SW 1271 (cell line): Measurements from ENCODE around the gene ROR1.
"Not testable (repeated sequence)": the region's sequence is repeated elsewhere in the genome, so short reads cannot be mapped to it uniquely, and the experiment has no call there.

ENCODE experiments used
- DNase-seq, 2 experiments: peaks; one replicate each; lab custom pipeline; 2025; lab: John Stamatoyannopoulos, UW

The ROR1 gene

GRCh38 chr1:63793741-63794240 lies 20.0 kb downstream of the ROR1 start:
- no peak for DNase-seq

- DNase-seq, result no peak
Observed at GRCh38 chr1:63794354-63794753, 20.5 kb downstream of the ROR1 start.

DNA sequence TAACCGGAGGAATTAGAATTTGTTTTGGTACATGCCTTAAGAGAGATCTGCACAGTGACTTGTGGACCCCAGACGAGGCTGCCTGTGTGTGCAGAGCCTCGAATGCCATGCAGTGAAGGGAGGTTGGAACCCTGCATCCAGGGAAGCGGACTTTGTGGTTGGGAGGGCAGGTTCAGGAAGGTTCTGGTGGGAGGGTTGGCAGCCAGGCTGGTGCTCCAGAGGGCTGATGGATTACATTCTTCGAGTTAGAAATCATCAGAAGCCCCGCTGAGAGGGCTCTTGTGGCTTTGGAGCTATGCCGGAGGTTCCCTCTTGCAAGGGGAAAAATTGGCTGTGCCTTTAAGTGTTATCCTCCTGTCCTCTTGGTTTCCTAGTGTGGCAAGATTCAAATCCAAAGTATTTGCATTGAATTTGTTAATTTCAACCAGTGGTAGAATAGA lies 21.1 kb downstream of the ROR1 start:
- DNase-seq, result no peak

- DNase-seq, result no peak
Observed at GRCh38 chr1:63795455-63795854, 21.6 kb downstream of the ROR1 start.

DNA sequence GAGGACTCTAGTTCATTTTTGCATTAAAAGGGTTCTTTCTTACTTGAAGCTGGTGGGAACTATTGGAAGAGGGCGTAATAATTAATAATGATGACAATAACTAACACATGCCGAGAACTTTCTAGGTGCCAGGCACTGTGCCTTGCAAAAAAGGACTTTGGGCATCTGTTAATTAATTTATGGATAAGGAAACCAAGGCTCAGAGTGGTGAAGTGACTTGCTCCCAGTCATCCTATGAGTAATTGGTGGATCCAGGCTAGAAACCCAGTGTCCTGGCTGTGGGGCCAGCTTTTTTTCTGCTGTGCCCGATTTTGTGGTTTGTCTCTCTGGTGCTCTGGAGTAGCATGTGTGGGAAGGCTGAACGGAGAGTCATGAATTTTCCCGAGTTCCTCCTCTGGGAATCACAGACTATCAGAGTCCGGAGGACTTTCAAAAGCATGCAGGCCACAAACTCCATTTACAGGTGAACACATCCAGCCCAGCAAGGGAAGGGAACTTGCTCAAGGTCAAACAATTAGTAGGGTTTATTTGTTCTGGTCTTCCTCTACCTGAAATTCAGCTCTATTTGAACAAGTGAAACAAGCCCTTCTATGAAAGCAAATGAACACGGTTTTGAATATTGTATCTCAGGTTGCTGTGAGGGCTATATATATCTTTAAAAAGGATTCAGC lies 23.4 kb downstream of the ROR1 start:
- no peak for DNase-seq

DNA sequence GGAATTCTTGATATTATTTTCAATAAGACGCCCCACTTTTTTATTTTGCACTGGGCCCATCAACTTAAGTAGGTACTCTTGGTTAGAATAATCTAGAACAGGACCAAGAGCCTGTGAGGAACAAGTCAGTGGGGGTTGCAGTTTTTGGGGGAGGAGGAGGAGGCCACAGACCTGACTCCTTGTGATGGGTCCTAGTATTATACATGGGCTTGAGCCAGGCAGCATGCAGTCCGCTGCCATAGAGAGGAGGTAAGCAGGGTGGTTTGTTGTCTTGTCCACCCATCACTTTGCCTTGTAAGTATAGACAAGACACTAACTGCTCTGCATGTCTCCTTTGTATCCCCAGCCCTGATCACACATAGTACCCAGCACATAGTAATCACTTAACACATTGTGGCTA lies 24.5 kb downstream of the ROR1 start:
- no peak for DNase-seq

- no peak for DNase-seq
Observed at GRCh38 chr1:63799307-63799706, 25.5 kb downstream of the ROR1 start.

DNA sequence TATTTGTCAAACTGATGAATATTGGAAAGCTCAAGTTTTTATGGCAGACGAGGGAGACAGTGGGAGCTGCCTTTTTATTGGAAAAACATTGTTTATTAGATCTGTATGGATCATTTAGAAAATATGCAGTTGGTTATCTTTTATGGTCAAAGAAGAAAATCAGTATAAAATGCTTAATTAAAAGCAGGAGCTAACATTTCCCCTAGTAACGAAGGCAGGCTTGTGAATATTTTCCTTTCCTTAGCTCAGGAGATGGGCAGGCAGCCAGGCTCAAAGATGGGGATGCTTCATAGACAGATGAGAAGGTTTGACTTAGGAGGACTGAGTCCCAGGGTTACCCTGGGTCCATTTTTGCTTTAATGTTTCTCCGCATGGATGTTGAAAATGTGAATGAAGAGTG lies 26.0 kb downstream of the ROR1 start:
- DNase-seq, result no peak

DNA sequence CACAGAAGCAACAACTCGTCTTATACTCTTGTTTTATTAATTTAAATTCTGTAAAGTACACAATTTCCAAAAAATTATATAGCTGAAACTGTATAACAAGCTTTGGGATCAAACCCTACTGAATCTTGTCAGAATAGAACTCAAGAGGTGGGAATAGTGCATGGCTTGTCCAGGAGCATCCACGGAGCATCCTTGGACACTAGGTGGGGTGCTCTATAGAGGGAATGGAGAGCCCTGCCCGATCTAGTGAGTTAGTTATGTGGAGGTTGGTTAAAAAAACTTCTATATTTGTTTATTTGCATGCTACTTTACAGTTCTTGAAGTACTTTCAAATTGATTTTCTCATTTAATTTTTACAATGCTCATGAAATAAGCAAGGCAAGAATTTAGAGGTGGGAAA lies 28.3 kb downstream of the ROR1 start:
- DNase-seq, result no peak

DNA sequence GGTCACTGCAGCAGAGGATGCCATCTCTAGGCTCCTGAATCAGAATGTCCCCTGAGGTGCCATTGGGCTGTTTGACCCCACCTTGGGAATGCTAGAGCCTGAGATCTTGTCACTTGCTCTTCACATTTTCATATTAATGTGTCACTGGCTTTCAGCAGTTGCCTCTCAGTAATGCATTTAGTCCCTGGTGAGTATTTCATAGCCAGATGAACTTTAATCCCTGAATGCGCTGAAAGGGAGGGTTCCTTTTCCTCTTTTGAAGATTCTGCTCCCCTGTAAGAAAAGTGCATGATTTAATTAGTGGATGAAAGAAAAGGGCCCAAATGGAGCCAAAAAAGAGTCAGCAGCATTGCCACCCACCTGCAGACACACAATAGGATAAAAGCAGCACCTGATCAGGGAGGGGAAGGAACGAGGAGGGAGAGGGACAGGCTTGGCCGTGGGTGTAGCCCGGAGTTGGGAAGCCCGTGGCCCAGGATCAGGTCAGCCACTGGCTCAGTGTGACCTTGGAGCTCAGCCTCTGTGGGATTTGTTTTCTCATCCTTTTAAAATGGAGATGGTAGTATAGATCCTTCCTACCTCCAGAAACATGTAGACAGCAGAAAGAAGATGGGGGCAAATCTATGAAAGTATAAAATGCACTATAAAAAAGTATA lies 31.1 kb downstream of the ROR1 start:
- DNase-seq, result no peak

DNA sequence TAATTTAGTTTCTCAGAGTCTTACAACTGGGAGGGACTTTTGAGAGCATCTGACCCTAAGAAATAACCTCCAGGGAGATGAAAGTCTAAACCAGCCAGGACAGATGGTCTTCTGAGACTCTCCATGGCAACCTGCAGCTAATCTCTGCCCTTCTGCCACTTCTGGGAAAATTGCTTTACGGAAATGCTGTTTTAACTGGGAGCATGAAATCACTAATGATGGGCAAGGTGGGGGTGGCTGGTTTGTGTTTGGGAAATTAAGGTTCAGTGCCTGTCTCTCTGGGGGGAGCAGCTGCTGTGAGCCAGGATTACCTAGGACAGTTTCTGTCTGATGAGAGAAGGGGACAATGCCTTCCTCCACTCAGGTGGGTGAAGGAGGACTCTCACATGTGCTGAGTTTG lies 33.2 kb downstream of the ROR1 start:
- DNase-seq, result no peak

- no peak for DNase-seq
Observed at GRCh38 chr1:63810936-63811469, 37.2 kb downstream of the ROR1 start.

DNA sequence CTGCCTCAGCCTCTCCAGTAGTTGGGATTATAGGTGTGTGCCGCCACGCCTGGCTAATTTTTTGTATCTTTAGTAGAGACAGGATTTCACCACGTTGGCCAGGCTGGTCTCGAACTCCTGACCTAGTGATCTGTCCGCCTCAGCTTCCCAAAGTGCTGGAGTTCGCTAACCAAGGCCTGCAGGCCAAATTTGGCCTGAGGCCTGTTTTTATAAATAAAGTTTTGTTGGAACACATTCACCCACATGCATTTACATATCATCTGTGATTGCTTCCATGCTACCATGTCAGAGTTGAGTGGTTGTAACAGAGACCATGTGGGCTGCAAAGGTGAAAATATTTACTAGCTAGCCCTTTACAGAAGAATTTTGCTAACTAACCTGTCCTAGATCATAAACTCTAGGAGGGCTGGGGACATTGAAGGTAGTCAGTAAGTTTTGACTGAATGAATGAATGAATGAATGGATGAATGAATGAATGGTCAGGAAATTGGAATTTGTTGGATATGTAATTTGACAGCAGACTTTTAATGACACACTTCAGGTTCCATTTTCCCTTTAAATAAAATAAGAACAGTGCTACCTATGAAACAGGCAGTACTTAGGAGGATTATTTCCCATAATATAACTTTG lies 38.4 kb downstream of the ROR1 start:
- no peak for DNase-seq

DNA sequence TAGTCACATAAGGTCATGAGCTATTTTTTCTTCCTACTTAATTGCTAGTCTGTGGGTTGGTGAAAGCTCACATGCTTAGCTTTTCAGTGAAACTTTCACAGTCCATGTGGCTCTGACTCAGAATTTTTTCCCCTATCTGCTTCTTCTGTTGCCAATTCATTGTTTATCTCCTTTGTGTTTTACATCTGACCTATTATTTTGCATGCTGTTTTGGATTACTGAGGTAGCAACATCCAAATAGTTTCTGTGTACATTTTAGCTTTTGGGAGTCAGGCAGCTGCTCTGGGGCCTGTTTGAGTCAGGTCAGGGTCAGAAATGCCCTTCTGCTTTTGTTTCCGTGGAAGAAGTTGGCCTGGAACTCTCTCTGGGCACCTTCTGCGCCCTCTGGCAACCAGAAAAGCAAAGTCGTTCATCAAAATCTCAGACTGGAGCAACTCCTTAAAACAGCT lies 40.0 kb downstream of the ROR1 start:
- DNase-seq, result no peak

GRCh38 chr1:63816217-63816815 lies 42.5 kb downstream of the ROR1 start:
- not testable (repeated sequence) for DNase-seq

GRCh38 chr1:63817152-63817667 lies 43.4 kb downstream of the ROR1 start:
- DNase-seq, result no peak

GRCh38 chr1:63817700-63818099 lies 43.9 kb downstream of the ROR1 start:
- no peak for DNase-seq

DNA sequence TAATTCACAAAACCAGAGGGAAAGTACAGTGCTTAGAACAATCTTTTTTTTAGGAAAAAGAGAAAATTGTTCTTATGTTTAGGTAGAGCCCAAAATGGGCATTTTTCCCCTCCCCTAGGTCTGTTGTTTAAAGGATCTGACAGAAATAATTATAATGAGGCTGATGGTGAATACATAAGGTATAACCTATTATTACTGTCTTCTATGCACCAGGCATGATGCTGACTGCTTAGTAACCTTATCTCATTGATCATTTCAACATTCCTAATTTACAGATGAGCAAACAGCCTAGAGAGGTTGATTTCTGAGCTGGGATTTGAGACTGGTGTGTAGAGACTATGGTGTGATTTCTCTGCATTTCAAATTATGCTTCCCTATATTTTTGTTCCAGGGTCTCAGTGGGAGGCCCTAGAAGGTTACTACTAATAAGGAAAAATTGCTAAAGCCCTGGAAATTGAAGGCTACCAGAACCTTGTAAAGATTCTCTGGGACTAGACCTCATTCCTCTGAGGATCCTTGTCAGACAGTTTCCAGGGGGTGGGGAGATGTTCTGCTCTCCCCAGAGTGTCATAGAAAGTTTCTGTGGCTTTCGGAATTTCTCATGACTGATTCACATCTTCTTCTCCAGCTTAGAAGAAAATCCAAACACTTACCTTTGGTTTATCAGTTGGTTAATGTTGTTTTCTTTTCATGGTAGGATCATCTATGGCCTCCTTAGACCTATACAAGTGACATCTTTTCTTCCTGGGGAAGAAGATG lies 44.9 kb downstream of the ROR1 start:
- DNase-seq, result no peak

- DNase-seq, result no peak
Observed at GRCh38 chr1:63819795-63820194, 46.0 kb downstream of the ROR1 start.

GRCh38 chr1:63821091-63822005 lies 47.5 kb downstream of the ROR1 start:
- no peak for DNase-seq
